C4-2B (cell line): ENCODE results near the gene KCNJ6.

Experiments
- ZFX ChIP-seq: fragments of 450-650 bp; IDR thresholded peaks from 2 replicates; pipeline ENCODE4 v1.6.1; 2017
- TF ChIP-seq, protein P1 (sequence below): fragments of 450-650 bp; conservative IDR thresholded peaks from 2 replicates; pipeline ENCODE4 v1.5.1; 2017; ENCODE audit warnings: mild to moderate bottlenecking

GRCh38 chr21:37877888-37878684 is 38.2 kb downstream of the KCNJ6 start:
- TF ChIP-seq, protein P1, sequence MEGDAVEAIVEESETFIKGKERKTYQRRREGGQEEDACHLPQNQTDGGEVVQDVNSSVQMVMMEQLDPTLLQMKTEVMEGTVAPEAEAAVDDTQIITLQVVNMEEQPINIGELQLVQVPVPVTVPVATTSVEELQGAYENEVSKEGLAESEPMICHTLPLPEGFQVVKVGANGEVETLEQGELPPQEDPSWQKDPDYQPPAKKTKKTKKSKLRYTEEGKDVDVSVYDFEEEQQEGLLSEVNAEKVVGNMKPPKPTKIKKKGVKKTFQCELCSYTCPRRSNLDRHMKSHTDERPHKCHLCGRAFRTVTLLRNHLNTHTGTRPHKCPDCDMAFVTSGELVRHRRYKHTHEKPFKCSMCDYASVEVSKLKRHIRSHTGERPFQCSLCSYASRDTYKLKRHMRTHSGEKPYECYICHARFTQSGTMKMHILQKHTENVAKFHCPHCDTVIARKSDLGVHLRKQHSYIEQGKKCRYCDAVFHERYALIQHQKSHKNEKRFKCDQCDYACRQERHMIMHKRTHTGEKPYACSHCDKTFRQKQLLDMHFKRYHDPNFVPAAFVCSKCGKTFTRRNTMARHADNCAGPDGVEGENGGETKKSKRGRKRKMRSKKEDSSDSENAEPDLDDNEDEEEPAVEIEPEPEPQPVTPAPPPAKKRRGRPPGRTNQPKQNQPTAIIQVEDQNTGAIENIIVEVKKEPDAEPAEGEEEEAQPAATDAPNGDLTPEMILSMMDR: no peak
- TF ChIP-seq ZFX: no peak
